ENCODE measurements around the gene CLIP3.

- TF ChIP-seq CTCF (IDR thresholded peaks at IDR 0.05) (no peak), EZH2phosphoT487 (IDR thresholded peaks at IDR 0.05) (no peak)
Measured at GRCh38 chr19:35966771-35967170, 65.9 kb downstream of the CLIP3 start.

All from neural progenitor cell (in vitro differentiated cells).